ENCODE measurements around the gene VPS33A.
"Not testable (repeated sequence)": the region's sequence is repeated elsewhere in the genome, so short reads cannot be mapped to it uniquely, and the experiment has no call there.

DNA sequence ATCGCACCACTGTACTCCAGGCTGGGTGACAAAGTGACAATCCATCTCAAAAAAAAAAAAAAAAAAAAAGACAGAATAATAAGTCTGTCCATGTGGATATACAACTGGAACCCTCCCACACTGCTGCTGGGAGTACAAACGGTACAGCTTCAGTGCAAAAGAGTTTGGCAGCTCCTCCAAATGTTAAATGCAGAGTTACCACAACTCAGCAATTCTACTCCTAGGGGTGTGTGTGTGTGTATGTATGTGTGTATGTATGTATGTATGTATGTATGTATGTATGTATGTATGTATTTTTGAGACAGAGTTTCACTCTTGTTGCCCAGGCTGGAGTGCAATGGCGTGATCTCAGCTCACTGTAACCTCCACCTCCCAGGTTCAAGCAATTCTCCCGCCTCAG lies 7.4 kb downstream of the VPS33A start:
- TF ChIP-seq, protein P1, sequence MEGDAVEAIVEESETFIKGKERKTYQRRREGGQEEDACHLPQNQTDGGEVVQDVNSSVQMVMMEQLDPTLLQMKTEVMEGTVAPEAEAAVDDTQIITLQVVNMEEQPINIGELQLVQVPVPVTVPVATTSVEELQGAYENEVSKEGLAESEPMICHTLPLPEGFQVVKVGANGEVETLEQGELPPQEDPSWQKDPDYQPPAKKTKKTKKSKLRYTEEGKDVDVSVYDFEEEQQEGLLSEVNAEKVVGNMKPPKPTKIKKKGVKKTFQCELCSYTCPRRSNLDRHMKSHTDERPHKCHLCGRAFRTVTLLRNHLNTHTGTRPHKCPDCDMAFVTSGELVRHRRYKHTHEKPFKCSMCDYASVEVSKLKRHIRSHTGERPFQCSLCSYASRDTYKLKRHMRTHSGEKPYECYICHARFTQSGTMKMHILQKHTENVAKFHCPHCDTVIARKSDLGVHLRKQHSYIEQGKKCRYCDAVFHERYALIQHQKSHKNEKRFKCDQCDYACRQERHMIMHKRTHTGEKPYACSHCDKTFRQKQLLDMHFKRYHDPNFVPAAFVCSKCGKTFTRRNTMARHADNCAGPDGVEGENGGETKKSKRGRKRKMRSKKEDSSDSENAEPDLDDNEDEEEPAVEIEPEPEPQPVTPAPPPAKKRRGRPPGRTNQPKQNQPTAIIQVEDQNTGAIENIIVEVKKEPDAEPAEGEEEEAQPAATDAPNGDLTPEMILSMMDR (IDR thresholded peaks at IDR 0.05; ENCODE audit: poor library complexity) = not testable (repeated sequence)
- TF ChIP-seq EZH2 (IDR thresholded peaks at IDR 0.05; ENCODE audit: borderline replicate concordance) = not testable (repeated sequence)

All from hepatocyte (in vitro differentiated cells).